H1 (cell line): ENCODE results near the gene COQ7. TPM values are rescaled to one million over a fixed set of nuclear protein-coding genes. Genes with fewer than 3 reads are reported as not detected.

ENCODE experiments used
- CHD7 ChIP-seq: fragments of 300-600 bp; sonication (generic); IDR thresholded peaks from 2 replicates; pipeline ENCODE4 v1.7.1; 2012; ENCODE audit warnings: low read length, moderate library complexity, mild to moderate bottlenecking, inconsistent platforms; ENCODE audit not compliant: insufficient replicate concordance
- CTCF ChIP-seq, 3 experiments: IDR thresholded peaks; 1 replicate in 2 of 3; 2 replicates in 1 of 3; pipeline versions ENCODE4 v1.5.1 to v1.6.1; 2011; ENCODE audit warnings: low read length in 3 of 3, mild to moderate bottlenecking in 3 of 3, inconsistent platforms in 2 of 3, low read depth in 1 of 3, moderate library complexity in 1 of 3; ENCODE audit not compliant: insufficient read depth in 1 of 3; ENCODE audit errors: control extremely low read depth in 1 of 3
- EGR1 ChIP-seq: IDR thresholded peaks from 2 replicates; pipeline ENCODE4 v1.6.1; 2011; ENCODE audit warnings: low read depth, low read length, borderline replicate concordance
- POLR2A ChIP-seq, 2 experiments: IDR thresholded peaks; 1 replicate in 1 of 2; 2 replicates in 1 of 2; pipeline ENCODE4 v1.6.1; 2011; ENCODE audit warnings: low read depth in 2 of 2, low read length in 2 of 2, mild to moderate bottlenecking in 2 of 2; ENCODE audit errors: control extremely low read depth in 1 of 2
- TCF12 ChIP-seq: IDR thresholded peaks from 2 replicates; pipeline ENCODE4 v1.6.1; 2011; ENCODE audit warnings: low read depth, mild to moderate bottlenecking, low read length
- polyA plus RNA-seq, 7 experiments: library from polyadenylated mRNA; depleted of rRNA in 3 of 7; stranded (reverse) in 5 of 7; unstranded in 2 of 7; fragments of >200 nt in 5 of 7; fragments of 200-250 nt in 2 of 7; gene quantifications; 1 replicate in 5 of 7; 2 replicates in 1 of 7; 4 replicates in 1 of 7; pipeline versions ENCODE4 v1.2.1 to v1.2.3, GENCODE V29; 2011 to 2013; ENCODE audit warnings: missing spikeins in 2 of 7, mixed read lengths in 2 of 7
- total RNA-seq: library from RNA; stranded (reverse); fragmentation: NEBNext Ultra II Directional; extraction: Animal tissue kit (Norgen Biotek cat#: 25700); gene quantifications from 2 replicates; pipeline ENCODE4 v1.2.1, GENCODE V29; 2021

COQ7 gene
- total and polyA plus RNA-seq, 2 of the 8 experiments (the other 6 are each of a cell fraction or from before 2014, with no cell fraction given): 7.1 to 15.2 TPM

- TF ChIP-seq CTCF (IDR thresholded peaks at IDR 0.05; ENCODE audit: control extremely low read depth in 1 of 3, insufficient read depth in 1 of 3, low read depth in 1 of 3, low read length in 3 of 3) (peak; percentile 74 to 83 (median 82)), EGR1 (no peak), CHD7 (no peak), TCF12 (no peak), POLR2A (IDR thresholded peaks at IDR 0.05; ENCODE audit: control extremely low read depth in 1 of 2, low read depth in 2 of 2, low read length in 2 of 2) (no peak)
These were observed 4.7 kb downstream of the COQ7 start (continued) for GRCh38 chr16:19071811-19072777.
